IPS-15b (cell line): Measurements from ENCODE around the gene ZMYM2.
A peak's percentile ranks its signal among the peaks of the same experiment; 100 is the strongest.
"Not testable (repeated sequence)": the region's sequence is repeated elsewhere in the genome, so short reads cannot be mapped to it uniquely, and the experiment has no call there.

ENCODE experiments used
- H3K27me3 ChIP-seq: one replicate; pipeline ENCODE4 v1.6.1; 2013; ENCODE audit warnings: low read length; ENCODE audit not compliant: control insufficient read depth, insufficient read depth
- H3K36me3 ChIP-seq: one replicate; pipeline ENCODE4 v1.6.1; 2013; ENCODE audit warnings: low read length; ENCODE audit not compliant: control insufficient read depth, insufficient read depth
- H3K4me1 ChIP-seq: one replicate; pipeline ENCODE4 v1.6.1; 2013; ENCODE audit warnings: mild to moderate bottlenecking, low read length; ENCODE audit not compliant: control insufficient read depth, insufficient read depth
- H3K4me3 ChIP-seq: one replicate; pipeline ENCODE4 v1.5.1; 2013; ENCODE audit warnings: low read depth, low read length
- H3K9ac ChIP-seq: one replicate; pipeline ENCODE4 v1.6.1; 2013; ENCODE audit warnings: low read depth, mild to moderate bottlenecking, low read length
- H3K9me3 ChIP-seq: one replicate; pipeline ENCODE4 v1.6.1; 2013; ENCODE audit warnings: mild to moderate bottlenecking, low read length; ENCODE audit not compliant: control insufficient read depth, insufficient read depth

Gene ZMYM2

GRCh38 chr13:19960653-19960976, 2.1 kb downstream of the ZMYM2 start:
- Histone ChIP-seq H3K4me3 (peak overlapping the region; percentile 98), H3K9ac (no peak overlapping the region), H3K4me1 (peaks cover 10% of the 10 kb centered on the region), H3K9me3 (no peaks in the 10 kb centered on the region), H3K36me3 (peaks cover 7% of the 10 kb centered on the region), H3K27me3 (no peaks in the 10 kb centered on the region)

- H3K4me3 ChIP-seq = no peak overlapping the region
- H3K9me3 ChIP-seq = no peaks in the 10 kb centered on the region
- peaks cover 10% of the 10 kb centered on the region for H3K4me1 ChIP-seq
- H3K27me3 ChIP-seq = no peaks in the 10 kb centered on the region
- peaks cover 7% of the 10 kb centered on the region for H3K36me3 ChIP-seq
- no peak overlapping the region for H3K9ac ChIP-seq
Measured at GRCh38 chr13:19961489-19961888, 3.0 kb downstream of the ZMYM2 start.

GRCh38 chr13:19961924-19962323, 3.4 kb downstream of the ZMYM2 start:
- peaks cover 10% of the 10 kb centered on the region for H3K4me1 ChIP-seq
- H3K36me3 ChIP-seq = peaks cover 7% of the 10 kb centered on the region
- no peak overlapping the region for H3K4me3 ChIP-seq
- H3K9me3 ChIP-seq = no peaks in the 10 kb centered on the region
- no peaks in the 10 kb centered on the region for H3K27me3 ChIP-seq
- no peak overlapping the region for H3K9ac ChIP-seq

- H3K9ac ChIP-seq = no peak overlapping the region
- no peaks in the 10 kb centered on the region for H3K27me3 ChIP-seq
- no peak overlapping the region for H3K4me3 ChIP-seq
- no peaks in the 10 kb centered on the region for H3K9me3 ChIP-seq
- peaks cover 7% of the 10 kb centered on the region for H3K36me3 ChIP-seq
- peaks cover 10% of the 10 kb centered on the region for H3K4me1 ChIP-seq
Measured at GRCh38 chr13:19962894-19963293, 4.4 kb downstream of the ZMYM2 start.

- Histone ChIP-seq H3K36me3 (no peaks in the 10 kb centered on the region), H3K27me3 (no peaks in the 10 kb centered on the region), H3K4me3 (no peak overlapping the region), H3K9ac (no peak overlapping the region), H3K4me1 (no peaks in the 10 kb centered on the region), H3K9me3 (no peaks in the 10 kb centered on the region)
Measured at GRCh38 chr13:19967621-19968020, 9.1 kb downstream of the ZMYM2 start.

- H3K36me3 ChIP-seq, H3K4me3 ChIP-seq, H3K9ac ChIP-seq, H3K4me1 ChIP-seq, H3K27me3 ChIP-seq, H3K9me3 ChIP-seq: not testable (repeated sequence)
Measured at GRCh38 chr13:19974498-19975009, 16.0 kb downstream of the ZMYM2 start.

GRCh38 chr13:19978831-19979437, 20.4 kb downstream of the ZMYM2 start:
- Histone ChIP-seq H3K4me1 (peaks cover 8% of the 10 kb centered on the region), H3K9me3 (no peaks in the 10 kb centered on the region), H3K4me3 (no peak overlapping the region), H3K27me3 (no peaks in the 10 kb centered on the region), H3K36me3 (no peaks in the 10 kb centered on the region), H3K9ac (no peak overlapping the region)

GRCh38 chr13:19981685-19982238, 23.2 kb downstream of the ZMYM2 start:
- Histone ChIP-seq H3K27me3 (no peaks in the 10 kb centered on the region), H3K9ac (no peak overlapping the region), H3K4me3 (no peak overlapping the region), H3K9me3 (no peaks in the 10 kb centered on the region), H3K36me3 (no peaks in the 10 kb centered on the region), H3K4me1 (peaks cover 17% of the 10 kb centered on the region)

GRCh38 chr13:19982447-19983043, 24.0 kb downstream of the ZMYM2 start:
- no peak overlapping the region for H3K4me3 ChIP-seq
- H3K9me3 ChIP-seq = no peaks in the 10 kb centered on the region
- H3K9ac ChIP-seq = no peak overlapping the region
- H3K4me1 ChIP-seq = peaks cover 17% of the 10 kb centered on the region
- H3K27me3 ChIP-seq = no peaks in the 10 kb centered on the region
- H3K36me3 ChIP-seq = no peaks in the 10 kb centered on the region

GRCh38 chr13:19984430-19985218, 26.1 kb downstream of the ZMYM2 start:
- Histone ChIP-seq H3K9ac (no peak overlapping the region), H3K36me3 (no peaks in the 10 kb centered on the region), H3K9me3 (no peaks in the 10 kb centered on the region), H3K27me3 (no peaks in the 10 kb centered on the region), H3K4me3 (no peak overlapping the region), H3K4me1 (peaks cover 17% of the 10 kb centered on the region)

- no peaks in the 10 kb centered on the region for H3K36me3 ChIP-seq
- H3K4me3 ChIP-seq = no peak overlapping the region
- H3K4me1 ChIP-seq = peaks cover 17% of the 10 kb centered on the region
- no peaks in the 10 kb centered on the region for H3K9me3 ChIP-seq
- no peaks in the 10 kb centered on the region for H3K27me3 ChIP-seq
- H3K9ac ChIP-seq = no peak overlapping the region
Measured at GRCh38 chr13:19985219-19985556, 26.7 kb downstream of the ZMYM2 start.

GRCh38 chr13:19991531-19991930, 33.0 kb downstream of the ZMYM2 start:
- Histone ChIP-seq H3K4me1 (no peaks in the 10 kb centered on the region), H3K36me3 (peaks cover 10% of the 10 kb centered on the region), H3K9me3 (no peaks in the 10 kb centered on the region)

More at GRCh38 chr13:19991531-19991930, 33.0 kb downstream of the ZMYM2 start:
- Histone ChIP-seq H3K27me3 (no peaks in the 10 kb centered on the region), H3K4me3 (no peak overlapping the region), H3K9ac (no peak overlapping the region)
